Endothelial cell of umbilical vein (primary cell): ENCODE measurements around the gene FLNB. TPM values are rescaled to one million over a fixed set of nuclear protein-coding genes. Genes with fewer than 3 reads are reported as not detected.

ENCODE experiments used
- BruUV-seq: library from RNA; stranded (reverse); fragments of 400-500 nt; replicated peaks from 2 replicates; lab custom pipeline; 2021; lab: Mats Ljungman, UMichigan
- CTCF ChIA-PET: fragments of 300-600, 350-600 bp; sonication (Branson Sonifier 250); formaldehyde crosslinking; loops from one replicate; lab custom pipeline; 2021; ENCODE audit warnings: antibody characterized with exemption, inconsistent platforms; lab: Charles Lee
- POLR2A ChIA-PET: fragments of 300-600, 350-600 bp; sonication (Branson Sonifier 250); formaldehyde crosslinking; loops from one replicate; lab custom pipeline; 2021; ENCODE audit warnings: antibody characterized with exemption, inconsistent platforms; lab: Charles Lee
- DNase-seq: peaks from one replicate; pipeline ENCODE4 v3.0.0-alpha.2; 2011; ENCODE audit warnings: low read depth, low spot score
- FAIRE-seq: peaks from 2 replicates; lab custom pipeline; 2011; peaks lifted over from hg19 to GRCh38; lab: Jason Lieb, UNC
- H2AFZ ChIP-seq: 2 replicates; pipeline ENCODE4 v1.6.0; 2012; ENCODE audit warnings: low read depth, low read length, control low read depth, inconsistent platforms
- H3K27ac ChIP-seq: 2 replicates; pipeline ENCODE4 v1.5.1; 2011; ENCODE audit warnings: low read depth, mild to moderate bottlenecking, control low read depth, low read length, moderate library complexity; ENCODE audit not compliant: insufficient read depth
- H3K27me3 ChIP-seq, 2 experiments: 2 replicates each; pipeline versions ENCODE4 v1.6.0 to v1.6.1; 2011; ENCODE audit warnings: low read length in 2 of 2, mixed read lengths in 1 of 2; ENCODE audit not compliant: control insufficient read depth in 2 of 2, insufficient read depth in 2 of 2
- H3K36me3 ChIP-seq, 2 experiments: 2 replicates in 1 of 2; 3 replicates in 1 of 2; pipeline ENCODE4 v1.5.1; 2011; ENCODE audit warnings: low read length in 2 of 2, mild to moderate bottlenecking in 1 of 2, moderate library complexity in 1 of 2; ENCODE audit not compliant: control insufficient read depth in 2 of 2, insufficient read depth in 2 of 2; ENCODE audit errors: extremely low read depth in 1 of 2
- H3K4me1 ChIP-seq: 3 replicates; pipeline ENCODE4 v1.5.1; 2011; ENCODE audit warnings: mild to moderate bottlenecking, low read length; ENCODE audit not compliant: control insufficient read depth, insufficient read depth; ENCODE audit errors: extremely low read depth
- H3K4me2 ChIP-seq: 2 replicates; pipeline ENCODE4 v1.6.1; 2011; ENCODE audit warnings: low read length, control low read depth, mixed read lengths; ENCODE audit not compliant: insufficient read depth
- H3K4me3 ChIP-seq, 3 experiments: fragments of 200-600 bp in 1 of 3; sonication (generic), shearing (Covaris generic) in 1 of 3; replicated peaks in 1 of 3; 2 replicates each; pipeline ENCODE4 v1.5.1; 2011 to 2016; ENCODE audit warnings: control low read depth in 3 of 3, low read length in 3 of 3, mild to moderate bottlenecking in 2 of 3, inconsistent platforms in 1 of 3, low read depth in 1 of 3, moderate library complexity in 1 of 3; ENCODE audit not compliant: insufficient read depth in 1 of 3
- H3K79me2 ChIP-seq: 2 replicates; pipeline ENCODE4 v1.6.0; 2012; ENCODE audit warnings: low read length, inconsistent platforms; ENCODE audit not compliant: control insufficient read depth, insufficient read depth
- H3K9ac ChIP-seq: replicated peaks from 2 replicates; pipeline ENCODE3; 2011; ENCODE audit warnings: low read length, control low read depth; ENCODE audit not compliant: insufficient read depth; ENCODE audit errors: extremely low read depth
- H3K9me1 ChIP-seq: replicated peaks from 3 replicates; pipeline ENCODE4 v1.6.0; 2011; ENCODE audit warnings: mild to moderate bottlenecking, low read length; ENCODE audit not compliant: control insufficient read depth, insufficient read depth; ENCODE audit errors: extremely low read depth
- H3K9me3 ChIP-seq: replicated peaks from 2 replicates; pipeline ENCODE4 v1.5.1; 2012; ENCODE audit warnings: low read length, inconsistent platforms; ENCODE audit not compliant: control insufficient read depth, insufficient read depth
- H4K20me1 ChIP-seq: replicated peaks from 2 replicates; pipeline ENCODE3; 2011; ENCODE audit warnings: mild to moderate bottlenecking, low read length; ENCODE audit not compliant: control insufficient read depth, insufficient read depth; ENCODE audit errors: extremely low read depth
- CTCF ChIP-seq, 2 donors: IDR thresholded peaks; 1 replicate in 1 of 2; 2 replicates in 1 of 2; pipeline ENCODE4 v1.5.1; 2011; ENCODE audit warnings: low read length in 2 of 2, mild to moderate bottlenecking in 2 of 2, moderate library complexity in 2 of 2, control low read depth in 1 of 2, inconsistent platforms in 1 of 2, low read depth in 1 of 2; ENCODE audit not compliant: insufficient read depth in 1 of 2; ENCODE audit errors: extremely low read depth in 1 of 2
- EZH2 ChIP-seq: IDR thresholded peaks from 2 replicates; pipeline ENCODE4 v1.6.1; 2012; ENCODE audit warnings: borderline replicate concordance, low read depth, mild to moderate bottlenecking, moderate library complexity, low read length, inconsistent platforms; ENCODE audit not compliant: severe bottlenecking
- FOS ChIP-seq: IDR thresholded peaks from 2 replicates; pipeline ENCODE4 v1.6.1; 2011; ENCODE audit warnings: mild to moderate bottlenecking, low read length, moderate library complexity, borderline replicate concordance; ENCODE audit not compliant: insufficient read depth
- GATA2 ChIP-seq: IDR thresholded peaks from 2 replicates; pipeline ENCODE4 v1.7.0; 2011; ENCODE audit warnings: low read depth, mild to moderate bottlenecking, moderate library complexity, mixed read lengths, low read length; ENCODE audit not compliant: insufficient read length, insufficient read depth
- JUN ChIP-seq: IDR thresholded peaks from 2 replicates; pipeline ENCODE4 v1.6.1; 2011; ENCODE audit warnings: borderline replicate concordance, low read depth; ENCODE audit not compliant: insufficient read length, insufficient read depth
- MAX ChIP-seq: IDR thresholded peaks from 2 replicates; pipeline ENCODE4 v1.6.1; 2011; ENCODE audit not compliant: insufficient read depth, insufficient read length
- MYC ChIP-seq: IDR thresholded peaks from one replicate; pipeline ENCODE4 v1.6.1; 2011; ENCODE audit warnings: mild to moderate bottlenecking, low read depth, low read length
- POLR2A ChIP-seq: IDR thresholded peaks from 2 replicates; pipeline ENCODE4 v1.6.1; 2012; ENCODE audit warnings: low read depth, mild to moderate bottlenecking, control low read depth, low read length
- POLR2AphosphoS5 ChIP-seq: IDR thresholded peaks from 2 replicates; pipeline ENCODE4 v1.6.1; 2012; ENCODE audit warnings: low read depth, mild to moderate bottlenecking, control low read depth, low read length, moderate library complexity; ENCODE audit not compliant: insufficient read depth
- dilution Hi-C: fragments of 300-500 bp; cut with MboI; formaldehyde crosslinking; loops from one replicate; pipeline ENCODE4 v1.15.0; 2019; ENCODE audit warnings: low sequenced_read_pairs; ENCODE audit not compliant: extremely low pct_ligation_motif_present
- intact Hi-C: fragments of 100-400 bp; cut with micrococcal nuclease; formaldehyde crosslinking; loops from one replicate; pipeline ENCODE4 v1.10.0; 2022
- polyA plus RNA-seq, 4 experiments: library from polyadenylated mRNA; depleted of rRNA in 3 of 4; stranded (reverse) in 3 of 4; unstranded in 1 of 4; fragments of >200 nt; gene quantifications; 2 replicates each; pipeline versions ENCODE4 v1.2.1 to v1.2.3, GENCODE V29; 2011 to 2012; ENCODE audit warnings: missing spikeins in 1 of 4
- total RNA-seq: library from RNA; stranded (reverse); gene quantifications from 2 replicates; pipeline ENCODE4 v1.2.3, GENCODE V29; 2021

The FLNB gene
- total and polyA plus RNA-seq, 2 donors (not counting 3 experiments of a cell fraction or from before 2014, with no cell fraction given), result 479 to 670 TPM

DNA sequence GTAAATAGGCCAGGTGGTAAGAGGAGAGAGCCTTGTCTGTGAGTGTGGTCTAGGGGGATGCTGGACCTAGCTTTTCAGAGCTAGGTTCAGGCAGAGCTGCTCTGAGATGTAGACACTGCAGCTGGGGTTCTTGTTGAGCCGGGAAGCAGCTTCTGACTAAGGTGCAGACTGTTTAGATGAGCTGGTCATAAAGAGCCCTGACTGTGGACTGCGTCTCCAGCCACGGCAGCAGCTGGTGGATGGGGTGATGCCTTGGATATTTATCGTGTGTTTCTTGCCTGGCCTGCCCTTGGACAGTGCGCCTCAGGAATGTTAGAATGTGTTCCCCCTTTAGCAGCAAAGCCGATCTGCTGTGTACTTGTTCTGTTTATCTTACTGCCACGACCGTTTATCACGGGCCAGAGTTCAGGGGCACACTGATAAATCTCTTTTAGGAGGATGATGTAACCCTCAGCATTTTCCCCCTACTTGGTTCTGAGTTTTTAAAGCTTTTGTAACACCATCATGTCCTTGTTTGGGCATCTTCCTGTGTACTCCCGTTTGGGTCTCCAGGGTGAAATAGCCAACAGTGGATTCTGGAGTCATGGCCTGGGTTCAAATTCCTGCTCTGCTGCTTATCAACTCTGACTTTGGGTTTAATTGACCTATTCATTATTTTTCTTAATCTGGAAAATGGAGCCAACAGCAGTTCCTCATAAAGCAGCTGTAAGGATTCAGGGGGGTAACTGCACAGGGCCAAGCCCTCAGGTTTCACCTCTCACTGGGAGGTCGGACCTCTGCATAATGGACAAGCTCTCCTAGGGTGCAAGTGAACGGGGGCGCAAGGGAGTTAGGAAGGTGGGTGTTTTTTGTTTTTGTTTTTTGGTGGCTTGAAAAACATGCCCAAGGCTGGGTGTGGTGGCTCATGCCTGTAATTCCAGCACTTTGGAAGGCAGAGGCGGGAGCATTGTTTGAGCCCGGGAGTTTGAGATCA is 51.4 kb downstream of the FLNB start:
- peak overlapping the region; percentile 31 for H3K4me2 ChIP-seq
- dilution Hi-C loops (no loop called here), intact Hi-C loops (loop anchor here (1.0 kb wide), 1 partner anchor 22 kb away; no protein-coding TSS in a partner anchor)
- H3K9me3 ChIP-seq, result no peaks in the 10 kb centered on the region
- H3K9me1 ChIP-seq, result no peaks in the 10 kb centered on the region
- ChIA-PET CTCF (interaction anchor here (0.7 to 2.7 kb wide), 6 partner anchors 8 to 97 kb away, joined by 3 to 10 read pairs (median 5); no protein-coding TSS in a partner anchor), POLR2A (interaction anchor here (0.7 to 1.2 kb wide), 5 partner anchors 10 to 90 kb away, joined by 3 to 7 read pairs (median 4); no protein-coding TSS in a partner anchor)
- no peaks in the 10 kb centered on the region for H3K27me3 ChIP-seq
- DNase-seq (peak; percentile 74), FAIRE-seq (peak; percentile 78)
- peak overlapping the region; percentile 62 for H3K9ac ChIP-seq
- H2AFZ ChIP-seq, result no peak overlapping the region
- peak overlapping the region; percentile 66 for H3K27ac ChIP-seq
- peaks cover 2 to 7% of the 10 kb centered on the region in 2 experiments for H3K36me3 ChIP-seq
- BruUV-seq, result TSS peak; percentile 14
- peaks cover 98% of the 10 kb centered on the region for H3K79me2 ChIP-seq
- no peak for TF ChIP-seq CTCF (IDR thresholded peaks at IDR 0.05; ENCODE audit: extremely low read depth in 1 of 2, insufficient read depth in 1 of 2, low read depth in 1 of 2, low read length in 2 of 2)
- peak; percentile 45 for TF ChIP-seq POLR2AphosphoS5
- peak; percentile 14 for TF ChIP-seq JUN
- no peak for TF ChIP-seq MAX
- no peak for TF ChIP-seq MYC
- TF ChIP-seq POLR2A, result no peak
- no peak for TF ChIP-seq EZH2
- no peak for TF ChIP-seq FOS
- peak; percentile 42 for TF ChIP-seq GATA2
- H4K20me1 ChIP-seq, result no peaks in the 10 kb centered on the region
- H3K4me1 ChIP-seq, result peaks cover 54% of the 10 kb centered on the region
- H3K4me3 ChIP-seq, result no peak overlapping the region
